ENCODE results near the gene PDE12. TPM values are rescaled to one million over a fixed set of nuclear protein-coding genes. Genes with fewer than 3 reads are reported as not detected.

PDE12 gene
- total RNA-seq = 14.4 TPM

GRCh38 chr3:57555738-57556458, at the start of gene PDE12:
PDE12 (plus strand) TSS chr3:57556274; CDS start chr3:57556380, 106 bp downstream.

GRCh38 chr3:57544181-57545125, 11.6 kb upstream of the PDE12 start, which contains the start of gene DNAH12:
DNAH12 (minus strand) TSS chr3:57544344; CDS start chr3:57542870, 1,474 bp downstream.

GRCh38 chr3:57597127-57597923, 41.3 kb downstream of the PDE12 start, which contains the start of gene ARF4:
ARF4 (minus strand) TSS chr3:57597344; CDS start chr3:57597140, 204 bp downstream.

Small RNAs within 50 kb of the gene (small RNA-seq; reads per million reads assigned to genes)
- not detected for gene RNU6-108P (ENCODE audit: low replicate concordance)
- not detected for gene RNU6-1181P (ENCODE audit: low replicate concordance)
- not detected for gene RNU6-483P (ENCODE audit: low replicate concordance)

Other genes starting within 250 kb of the PDE12 start
- 0.41 TPM for gene DNAH12, start 11.9 kb upstream of the PDE12 start, total RNA-seq
- 128 TPM for gene ARF4, start 41.1 kb downstream of the PDE12 start, total RNA-seq
- 34.2 TPM for gene DENND6A, start 136.8 kb downstream of the PDE12 start, total RNA-seq
- gene SLMAP, start 200.0 kb downstream of the PDE12 start, total RNA-seq = 62.7 TPM